HEK293 (cell line): ENCODE measurements around the gene MRNIP.

Experiments used
- CTCF ChIA-PET: fragments of 350-600 bp; formaldehyde crosslinking; extraction: SDS; loops from one replicate; lab custom pipeline; 2021; ENCODE audit warnings: antibody characterized with exemption; lab: Yijun Ruan, JAX
- POLR2A ChIA-PET: fragments of 300-600 bp; formaldehyde crosslinking; extraction: SDS; loops from one replicate; lab custom pipeline; 2020; ENCODE audit warnings: antibody characterized with exemption, inconsistent platforms; lab: Yijun Ruan, JAX
- H3K27ac ChIP-seq: fragments of 200-500 bp; sonication (Bioruptor generic); 2 replicates; pipeline ENCODE4 v1.5.1; 2014; ENCODE audit warnings: low read depth, low read length, control low read depth, inconsistent platforms; ENCODE audit errors: extremely low read depth
- H3K36me3 ChIP-seq, 2 experiments: fragments of 200-500 bp in 1 of 2; sonication (Bioruptor generic) in 1 of 2; 1 replicate in 1 of 2; 2 replicates in 1 of 2; pipeline ENCODE4 v1.5.1; 2014 to 2017; ENCODE audit warnings: inconsistent platforms in 2 of 2, low read length in 2 of 2; ENCODE audit not compliant: control insufficient read depth in 2 of 2, insufficient read depth in 1 of 2
- H3K4me1 ChIP-seq: fragments of 200-500 bp; sonication (Bioruptor generic); 2 replicates; pipeline ENCODE4 v1.5.1; 2014; ENCODE audit warnings: mild to moderate bottlenecking, low read length, inconsistent platforms; ENCODE audit not compliant: control insufficient read depth, insufficient read depth
- H3K4me3 ChIP-seq: 2 replicates; pipeline ENCODE4 v1.5.1; 2011; ENCODE audit warnings: low read depth, mild to moderate bottlenecking, control low read depth, low read length, moderate library complexity
- H3K9me3 ChIP-seq: fragments of 200-500 bp; sonication (Bioruptor generic); 2 replicates; pipeline ENCODE4 v1.5.1; 2014; ENCODE audit warnings: low read depth, low read length, inconsistent platforms; ENCODE audit not compliant: control insufficient read depth, insufficient read depth
- ZEB2 ChIP-seq: fragments of 450-650 bp; formaldehyde crosslinking; IDR thresholded peaks from 2 replicates; pipeline ENCODE4 v1.5.1; 2016; ENCODE audit warnings: missing biosample characterization, missing genetic modification characterization
- ZNF169 ChIP-seq: fragments of 450-650 bp; formaldehyde crosslinking; IDR thresholded peaks from 2 replicates; pipeline ENCODE4 v1.5.1; 2016; ENCODE audit warnings: missing biosample characterization, missing genetic modification characterization
- ZNF23 ChIP-seq: fragments of 450-650 bp; formaldehyde crosslinking; IDR thresholded peaks from 2 replicates; pipeline ENCODE4 v1.5.1; 2016; ENCODE audit warnings: missing biosample characterization, missing genetic modification characterization, borderline replicate concordance
- ZNF292 ChIP-seq: fragments of 450-650 bp; formaldehyde crosslinking; IDR thresholded peaks from 2 replicates; pipeline ENCODE4 v1.5.1; 2016; ENCODE audit warnings: low read depth, missing biosample characterization, missing genetic modification characterization, borderline replicate concordance
- ZNF48 ChIP-seq: fragments of 450-650 bp; formaldehyde crosslinking; IDR thresholded peaks from 2 replicates; pipeline ENCODE4 v1.5.1; 2016; ENCODE audit warnings: missing biosample characterization, missing genetic modification characterization
- ZNF776 ChIP-seq: fragments of 450-650 bp; formaldehyde crosslinking; IDR thresholded peaks from 2 replicates; pipeline ENCODE4 v1.5.0; 2017; ENCODE audit warnings: missing biosample characterization, missing genetic modification characterization, borderline replicate concordance
- ZNF791 ChIP-seq: fragments of 450-650 bp; formaldehyde crosslinking; IDR thresholded peaks from 2 replicates; pipeline ENCODE4 v1.5.1; 2016; ENCODE audit warnings: missing biosample characterization, missing genetic modification characterization
- ZSCAN16 ChIP-seq: fragments of 450-650 bp; formaldehyde crosslinking; IDR thresholded peaks from 2 replicates; pipeline ENCODE4 v1.5.1; 2016; ENCODE audit warnings: missing biosample characterization, missing genetic modification characterization
- TF ChIP-seq, protein P1 (sequence below): fragments of 450-650 bp; formaldehyde crosslinking; IDR thresholded peaks from 2 replicates; pipeline ENCODE4 v1.5.1; 2016; ENCODE audit warnings: missing biosample characterization, missing genetic modification characterization
- TF ChIP-seq, protein P2 (sequence below): sonication (generic); formaldehyde crosslinking; IDR thresholded peaks from 2 replicates; pipeline ENCODE4 v1.8.1; 2022; ENCODE audit warnings: mild to moderate bottlenecking, moderate library complexity, missing genetic modification reagents
- TF ChIP-seq, protein P3 (sequence below): fragments of 450-650 bp; formaldehyde crosslinking; IDR thresholded peaks from 2 replicates; pipeline ENCODE4 v1.5.1; 2016; ENCODE audit warnings: missing biosample characterization, missing genetic modification characterization
- TF ChIP-seq, protein P4 (sequence below): fragments of 450-650 bp; formaldehyde crosslinking; IDR thresholded peaks from 2 replicates; pipeline ENCODE4 v1.5.1; 2017; ENCODE audit warnings: missing biosample characterization, missing genetic modification characterization

The MRNIP gene

DNA sequence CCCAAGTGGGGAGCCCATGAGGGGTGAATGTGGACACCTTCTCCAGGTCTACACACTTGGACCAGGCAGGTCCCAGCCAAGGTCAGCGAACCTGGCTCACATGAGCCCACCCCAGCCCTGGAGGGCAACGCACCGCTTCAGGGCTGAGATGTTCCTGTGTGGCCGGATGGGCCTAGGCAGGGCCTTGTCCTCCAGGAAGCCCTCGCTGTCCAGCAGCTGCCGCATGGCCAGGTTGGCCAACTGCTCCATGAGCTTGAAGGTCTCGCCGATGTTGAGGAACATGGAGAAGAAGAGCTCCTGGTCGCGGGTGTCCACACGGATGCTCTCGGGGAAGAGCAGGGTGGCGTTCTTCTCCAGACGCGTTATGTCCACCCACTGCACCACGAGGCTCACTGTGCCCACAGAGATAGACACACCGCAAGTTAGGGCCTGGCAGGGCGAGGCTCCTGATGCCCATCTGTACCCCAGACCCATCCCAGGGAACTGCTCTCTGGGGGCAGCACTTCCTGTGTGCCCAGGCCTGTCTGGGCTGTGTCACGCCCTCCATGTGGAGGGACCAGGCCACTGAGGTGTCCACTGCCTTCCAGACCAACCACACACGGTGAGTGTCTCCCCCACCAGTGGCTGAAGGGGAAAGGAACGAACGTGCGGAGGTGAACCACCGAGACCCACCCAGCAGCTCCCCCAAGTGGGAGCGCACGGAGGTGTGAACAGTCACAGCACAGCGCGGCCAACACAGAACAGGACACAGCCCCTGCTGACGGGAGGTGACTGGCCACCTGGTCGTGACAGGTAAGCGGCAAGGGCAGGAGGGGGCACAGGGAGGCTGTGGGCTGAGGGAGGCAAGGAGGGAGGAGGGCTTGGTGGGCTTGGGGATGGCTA lies 34.7 kb upstream of the MRNIP start:
- ChIA-PET CTCF (no interaction called here), POLR2A (no interaction called here)
- Histone ChIP-seq H3K4me3 (no peak overlapping the region), H3K4me1 (no peaks in the 10 kb centered on the region), H3K36me3 (peaks cover 19 to 95% of the 10 kb centered on the region in 2 experiments; a peak in 2 of 3 replicates), H3K9me3 (no peaks in the 10 kb centered on the region), H3K27ac (no peak overlapping the region)
- TF ChIP-seq ZNF292 = no peak
- TF ChIP-seq, protein P1, sequence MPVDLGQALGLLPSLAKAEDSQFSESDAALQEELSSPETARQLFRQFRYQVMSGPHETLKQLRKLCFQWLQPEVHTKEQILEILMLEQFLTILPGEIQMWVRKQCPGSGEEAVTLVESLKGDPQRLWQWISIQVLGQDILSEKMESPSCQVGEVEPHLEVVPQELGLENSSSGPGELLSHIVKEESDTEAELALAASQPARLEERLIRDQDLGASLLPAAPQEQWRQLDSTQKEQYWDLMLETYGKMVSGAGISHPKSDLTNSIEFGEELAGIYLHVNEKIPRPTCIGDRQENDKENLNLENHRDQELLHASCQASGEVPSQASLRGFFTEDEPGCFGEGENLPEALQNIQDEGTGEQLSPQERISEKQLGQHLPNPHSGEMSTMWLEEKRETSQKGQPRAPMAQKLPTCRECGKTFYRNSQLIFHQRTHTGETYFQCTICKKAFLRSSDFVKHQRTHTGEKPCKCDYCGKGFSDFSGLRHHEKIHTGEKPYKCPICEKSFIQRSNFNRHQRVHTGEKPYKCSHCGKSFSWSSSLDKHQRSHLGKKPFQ (tag by site-specific recombination) = 0 out of 2 replicates have a peak, but pooled peaks have one; percentile 46

DNA sequence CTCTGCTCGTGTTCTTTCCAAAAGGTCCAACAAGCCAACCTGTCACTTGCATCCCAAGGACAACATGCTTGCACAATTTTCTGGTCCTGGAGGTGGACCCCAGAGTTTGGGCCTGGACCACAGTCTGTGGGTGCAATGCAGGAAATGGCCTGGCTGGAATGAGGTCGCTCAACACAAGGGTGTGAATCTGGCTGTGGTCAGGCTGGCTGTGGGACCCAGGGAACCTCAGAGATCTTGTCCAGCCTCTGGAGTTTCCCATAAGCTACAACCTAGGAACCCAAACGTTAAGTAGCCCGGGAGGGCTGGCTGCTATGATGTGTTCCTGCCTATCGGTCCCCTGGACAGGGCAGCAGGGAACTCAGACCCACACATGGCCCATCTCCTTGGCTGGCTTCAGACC lies 33.6 kb upstream of the MRNIP start:
- H3K4me3 ChIP-seq = no peak overlapping the region
- TF ChIP-seq, protein P2, sequence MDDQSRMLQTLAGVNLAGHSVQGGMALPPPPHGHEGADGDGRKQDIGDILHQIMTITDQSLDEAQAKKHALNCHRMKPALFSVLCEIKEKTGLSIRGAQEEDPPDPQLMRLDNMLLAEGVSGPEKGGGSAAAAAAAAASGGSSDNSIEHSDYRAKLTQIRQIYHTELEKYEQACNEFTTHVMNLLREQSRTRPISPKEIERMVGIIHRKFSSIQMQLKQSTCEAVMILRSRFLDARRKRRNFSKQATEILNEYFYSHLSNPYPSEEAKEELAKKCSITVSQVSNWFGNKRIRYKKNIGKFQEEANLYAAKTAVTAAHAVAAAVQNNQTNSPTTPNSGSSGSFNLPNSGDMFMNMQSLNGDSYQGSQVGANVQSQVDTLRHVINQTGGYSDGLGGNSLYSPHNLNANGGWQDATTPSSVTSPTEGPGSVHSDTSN (CRISPR knock-in tag) = no peak
- no peak for TF ChIP-seq ZNF776 (tag by site-specific recombination)
- TF ChIP-seq ZSCAN16 (tag by site-specific recombination) = no peak
- TF ChIP-seq, protein P3, sequence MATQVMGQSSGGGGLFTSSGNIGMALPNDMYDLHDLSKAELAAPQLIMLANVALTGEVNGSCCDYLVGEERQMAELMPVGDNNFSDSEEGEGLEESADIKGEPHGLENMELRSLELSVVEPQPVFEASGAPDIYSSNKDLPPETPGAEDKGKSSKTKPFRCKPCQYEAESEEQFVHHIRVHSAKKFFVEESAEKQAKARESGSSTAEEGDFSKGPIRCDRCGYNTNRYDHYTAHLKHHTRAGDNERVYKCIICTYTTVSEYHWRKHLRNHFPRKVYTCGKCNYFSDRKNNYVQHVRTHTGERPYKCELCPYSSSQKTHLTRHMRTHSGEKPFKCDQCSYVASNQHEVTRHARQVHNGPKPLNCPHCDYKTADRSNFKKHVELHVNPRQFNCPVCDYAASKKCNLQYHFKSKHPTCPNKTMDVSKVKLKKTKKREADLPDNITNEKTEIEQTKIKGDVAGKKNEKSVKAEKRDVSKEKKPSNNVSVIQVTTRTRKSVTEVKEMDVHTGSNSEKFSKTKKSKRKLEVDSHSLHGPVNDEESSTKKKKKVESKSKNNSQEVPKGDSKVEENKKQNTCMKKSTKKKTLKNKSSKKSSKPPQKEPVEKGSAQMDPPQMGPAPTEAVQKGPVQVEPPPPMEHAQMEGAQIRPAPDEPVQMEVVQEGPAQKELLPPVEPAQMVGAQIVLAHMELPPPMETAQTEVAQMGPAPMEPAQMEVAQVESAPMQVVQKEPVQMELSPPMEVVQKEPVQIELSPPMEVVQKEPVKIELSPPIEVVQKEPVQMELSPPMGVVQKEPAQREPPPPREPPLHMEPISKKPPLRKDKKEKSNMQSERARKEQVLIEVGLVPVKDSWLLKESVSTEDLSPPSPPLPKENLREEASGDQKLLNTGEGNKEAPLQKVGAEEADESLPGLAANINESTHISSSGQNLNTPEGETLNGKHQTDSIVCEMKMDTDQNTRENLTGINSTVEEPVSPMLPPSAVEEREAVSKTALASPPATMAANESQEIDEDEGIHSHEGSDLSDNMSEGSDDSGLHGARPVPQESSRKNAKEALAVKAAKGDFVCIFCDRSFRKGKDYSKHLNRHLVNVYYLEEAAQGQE (tag by site-specific recombination) = no peak
- TF ChIP-seq ZNF791 (tag by site-specific recombination) = no peak
- no peak for TF ChIP-seq ZNF48 (tag by site-specific recombination)
- no peak for TF ChIP-seq ZNF23
- no peak for TF ChIP-seq ZEB2 (tag by site-specific recombination)
- TF ChIP-seq, protein P4, sequence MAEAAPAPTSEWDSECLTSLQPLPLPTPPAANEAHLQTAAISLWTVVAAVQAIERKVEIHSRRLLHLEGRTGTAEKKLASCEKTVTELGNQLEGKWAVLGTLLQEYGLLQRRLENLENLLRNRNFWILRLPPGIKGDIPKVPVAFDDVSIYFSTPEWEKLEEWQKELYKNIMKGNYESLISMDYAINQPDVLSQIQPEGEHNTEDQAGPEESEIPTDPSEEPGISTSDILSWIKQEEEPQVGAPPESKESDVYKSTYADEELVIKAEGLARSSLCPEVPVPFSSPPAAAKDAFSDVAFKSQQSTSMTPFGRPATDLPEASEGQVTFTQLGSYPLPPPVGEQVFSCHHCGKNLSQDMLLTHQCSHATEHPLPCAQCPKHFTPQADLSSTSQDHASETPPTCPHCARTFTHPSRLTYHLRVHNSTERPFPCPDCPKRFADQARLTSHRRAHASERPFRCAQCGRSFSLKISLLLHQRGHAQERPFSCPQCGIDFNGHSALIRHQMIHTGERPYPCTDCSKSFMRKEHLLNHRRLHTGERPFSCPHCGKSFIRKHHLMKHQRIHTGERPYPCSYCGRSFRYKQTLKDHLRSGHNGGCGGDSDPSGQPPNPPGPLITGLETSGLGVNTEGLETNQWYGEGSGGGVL = no peak
- no peak for TF ChIP-seq ZNF169
- H3K27ac ChIP-seq = no peak overlapping the region
- ChIA-PET CTCF (no interaction called here), POLR2A (no interaction called here)
- H3K4me1 ChIP-seq = no peaks in the 10 kb centered on the region
- H3K36me3 ChIP-seq = peaks cover 11 to 96% of the 10 kb centered on the region in 2 experiments; a peak in 2 of 3 replicates
- no peaks in the 10 kb centered on the region for H3K9me3 ChIP-seq
